ENCODE results near the gene CNTFR. TPM values are rescaled to one million over a fixed set of nuclear protein-coding genes. Genes with fewer than 3 reads are reported as not detected.

Gene CNTFR
- total RNA-seq, 1 experiment from 2014 or later: not detected

- peak; percentile 97 for DNase-seq (ENCODE audit: low spot score)
Observed at GRCh38 chr9:34620061-34620994, 30.8 kb upstream of the CNTFR start, which contains the start of gene DCTN3. TSS of gene DCTN3 (minus strand) at chr9:34620495. CDS start at chr9:34620464, 31 bp downstream.

- no peak for DNase-seq (ENCODE audit: low spot score)
Observed at GRCh38 chr9:34615132-34615531, 25.6 kb upstream of the CNTFR start.

GRCh38 chr9:34612788-34613390, 23.4 kb upstream of the CNTFR start:
- peak; percentile 63 for DNase-seq (ENCODE audit: low spot score)

GRCh38 chr9:34611811-34612787, 22.6 kb upstream of the CNTFR start, which contains the start of gene RPP25L:
TSS of gene RPP25L (minus strand) at chr9:34612097. CDS start at chr9:34611296, 801 bp downstream.
- peak; percentile 52 for DNase-seq (ENCODE audit: low spot score)

GRCh38 chr9:34611251-34611810, 21.8 kb upstream of the CNTFR start:
- no peak for DNase-seq (ENCODE audit: low spot score)

GRCh38 chr9:34610434-34611206, 21.1 kb upstream of the CNTFR start:
- DNase-seq (ENCODE audit: low spot score): no peak

GRCh38 chr9:34607331-34607730, 17.8 kb upstream of the CNTFR start:
- DNase-seq (ENCODE audit: low spot score): no peak

- no peak for DNase-seq (ENCODE audit: low spot score)
Observed at GRCh38 chr9:34606905-34607304, 17.4 kb upstream of the CNTFR start.

GRCh38 chr9:34606190-34606589, 16.7 kb upstream of the CNTFR start:
- no peak for DNase-seq (ENCODE audit: low spot score)

- DNase-seq (ENCODE audit: low spot score): peak; percentile 59
Observed at GRCh38 chr9:34603610-34604231, 14.2 kb upstream of the CNTFR start.

GRCh38 chr9:34601937-34602573, 12.5 kb upstream of the CNTFR start:
- no peak for DNase-seq (ENCODE audit: low spot score)

GRCh38 chr9:34600908-34601307, 11.4 kb upstream of the CNTFR start:
- DNase-seq (ENCODE audit: low spot score): no peak

- no peak for DNase-seq (ENCODE audit: low spot score)
Observed at GRCh38 chr9:34599546-34599945, 10.0 kb upstream of the CNTFR start.

GRCh38 chr9:34594177-34594576, 4.7 kb upstream of the CNTFR start:
- DNase-seq (ENCODE audit: low spot score): no peak

- no peak for DNase-seq (ENCODE audit: low spot score)
Observed at GRCh38 chr9:34592895-34593601, 3.5 kb upstream of the CNTFR start.

- DNase-seq (ENCODE audit: low spot score): no peak
Observed at GRCh38 chr9:34591917-34592866, 2.7 kb upstream of the CNTFR start.

- peak; percentile 47 for DNase-seq (ENCODE audit: low spot score)
Observed at GRCh38 chr9:34591248-34591916, 1.9 kb upstream of the CNTFR start.

All from A172 (cell line).